ENCODE measurements around the gene TPO. TPM values are rescaled to one million over a fixed set of nuclear protein-coding genes. Genes with fewer than 3 reads are reported as not detected.

TPO gene
- total RNA-seq, 1 donor from 2014 or later: not detected

GRCh38 chr2:1371082-1371481 lies 42.2 kb upstream of the TPO start:
- ChIA-PET POLR2A (no interaction called here), CTCF (no interaction called here)
- no peak for DNase-seq
- peaks cover 8% of the 10 kb centered on the region for H3K4me1 Mint-ChIP-seq
- intact Hi-C loops (cut with micrococcal nuclease): no loop called here
- no peaks in the 10 kb centered on the region for H3K9me3 Mint-ChIP-seq
- no peak for TF ChIP-seq CTCF (IDR thresholded peaks at IDR 0.05)
- ATAC-seq (ENCODE audit: low read depth): no peak
- H3K27me3 Mint-ChIP-seq: no peaks in the 10 kb centered on the region
- no peak overlapping the region for H3K4me3 Mint-ChIP-seq
- H3K36me3 Mint-ChIP-seq (ENCODE audit: low read depth): no peaks in the 10 kb centered on the region
- H3K27ac Mint-ChIP-seq: no peak overlapping the region

DNA sequence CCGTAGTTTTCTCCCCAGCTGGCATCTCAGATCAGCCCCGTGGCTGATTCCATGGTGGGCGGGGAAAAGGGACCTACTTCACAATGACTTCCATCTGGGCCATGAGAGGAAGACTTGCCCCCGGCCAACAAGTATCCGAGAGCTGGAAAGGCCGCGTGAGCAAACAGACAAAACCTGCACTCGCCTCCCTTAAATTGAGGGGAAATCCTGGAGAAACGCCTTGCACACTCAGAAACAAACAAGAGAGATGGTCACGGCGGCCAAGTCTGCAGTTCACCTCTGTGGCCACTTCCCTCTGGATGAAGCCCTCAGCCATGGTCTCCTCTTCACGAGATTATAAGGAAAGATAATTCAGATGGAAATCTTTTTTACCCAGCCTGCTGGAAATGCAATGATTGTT lies 39.4 kb upstream of the TPO start:
- no peak for TF ChIP-seq CTCF (IDR thresholded peaks at IDR 0.05)
- intact Hi-C loops (cut with micrococcal nuclease): no loop called here
- no peaks in the 10 kb centered on the region for H3K36me3 Mint-ChIP-seq (ENCODE audit: low read depth)
- peaks cover 5% of the 10 kb centered on the region for H3K4me1 Mint-ChIP-seq
- DNase-seq: no peak
- H3K4me3 Mint-ChIP-seq: no peak overlapping the region
- H3K27ac Mint-ChIP-seq: no peak overlapping the region
- ChIA-PET POLR2A (no interaction called here), CTCF (no interaction called here)
- ATAC-seq (ENCODE audit: low read depth): no peak
- no peaks in the 10 kb centered on the region for H3K27me3 Mint-ChIP-seq
- H3K9me3 Mint-ChIP-seq: no peaks in the 10 kb centered on the region

- no peak overlapping the region for H3K27ac Mint-ChIP-seq
- no peak for ATAC-seq (ENCODE audit: low read depth)
- ChIA-PET POLR2A (no interaction called here), CTCF (no interaction called here)
- no peaks in the 10 kb centered on the region for H3K27me3 Mint-ChIP-seq
- H3K4me1 Mint-ChIP-seq: peaks cover 5% of the 10 kb centered on the region
- no peaks in the 10 kb centered on the region for H3K36me3 Mint-ChIP-seq (ENCODE audit: low read depth)
- no peaks in the 10 kb centered on the region for H3K9me3 Mint-ChIP-seq
- no peak for DNase-seq
- H3K4me3 Mint-ChIP-seq: no peak overlapping the region
- intact Hi-C loops (cut with micrococcal nuclease): no loop called here
- TF ChIP-seq CTCF (IDR thresholded peaks at IDR 0.05): no peak
Measured at GRCh38 chr2:1374287-1374686, 39.0 kb upstream of the TPO start.

DNA sequence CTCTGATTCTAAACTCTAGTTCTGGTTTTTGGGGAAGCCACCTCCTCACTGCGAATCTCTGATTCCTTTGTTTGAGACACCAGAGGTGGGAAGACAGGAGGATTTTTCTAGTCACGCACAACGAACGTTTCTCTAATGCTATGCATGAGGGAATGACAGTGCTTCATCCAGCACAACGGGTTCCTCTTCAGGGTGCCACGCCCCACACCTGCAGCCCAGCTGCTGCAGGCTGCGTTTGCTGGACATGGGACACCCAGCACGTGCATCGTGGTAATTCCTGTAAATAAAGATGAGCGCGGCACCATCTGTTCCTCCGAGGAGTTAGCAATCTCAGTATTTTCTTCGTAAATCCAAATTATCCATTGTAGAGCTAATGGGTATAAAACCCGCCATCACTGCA lies 37.5 kb upstream of the TPO start:
- Mint-ChIP-seq H3K4me1 (peaks cover 5% of the 10 kb centered on the region), H3K9me3 (no peaks in the 10 kb centered on the region), H3K36me3 (ENCODE audit: low read depth) (no peaks in the 10 kb centered on the region), H3K27me3 (no peaks in the 10 kb centered on the region), H3K27ac (no peak overlapping the region), H3K4me3 (no peak overlapping the region)
- ChIA-PET CTCF (no interaction called here), POLR2A (no interaction called here)
- intact Hi-C loops (cut with micrococcal nuclease): no loop called here
- TF ChIP-seq CTCF (IDR thresholded peaks at IDR 0.05): no peak
- ATAC-seq (ENCODE audit: low read depth) (no peak), DNase-seq (no peak)

DNA sequence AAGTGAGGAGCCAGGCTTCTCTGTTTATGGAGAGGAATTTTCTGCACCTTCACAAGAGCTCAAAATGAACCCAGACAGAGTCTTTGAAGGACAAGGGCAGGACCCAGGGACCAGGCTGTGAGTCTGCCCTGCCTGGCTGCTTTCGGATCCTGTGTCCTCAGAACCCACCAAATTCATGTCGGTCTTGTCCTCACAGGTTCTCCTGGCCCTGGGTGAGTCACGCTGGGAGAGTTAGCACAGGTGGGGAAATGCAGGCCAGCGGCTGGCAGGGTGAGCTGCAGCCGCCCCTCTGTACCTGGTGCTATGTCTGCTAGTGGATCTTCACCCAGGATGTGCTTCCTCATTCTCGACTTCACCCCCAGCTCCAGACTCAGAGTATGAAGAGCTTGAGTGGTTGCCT lies 35.8 kb upstream of the TPO start:
- Mint-ChIP-seq H3K4me3 (no peak overlapping the region), H3K9me3 (no peaks in the 10 kb centered on the region), H3K27me3 (no peaks in the 10 kb centered on the region), H3K27ac (no peak overlapping the region), H3K36me3 (ENCODE audit: low read depth) (no peaks in the 10 kb centered on the region), H3K4me1 (peaks cover 2% of the 10 kb centered on the region)
- DNase-seq (no peak), ATAC-seq (ENCODE audit: low read depth) (no peak)
- no peak for TF ChIP-seq CTCF (IDR thresholded peaks at IDR 0.05)
- intact Hi-C loops (cut with micrococcal nuclease): no loop called here
- CTCF ChIA-PET: no interaction called here
- POLR2A ChIA-PET: no interaction called here

Data from activated B cell treated with CpG ODN at 0.5 μM for 24 hours (primary cell).